SK-N-SH (cell line): Measurements from ENCODE around the gene ZNF750. TPM values are rescaled to one million over a fixed set of nuclear protein-coding genes. Genes with fewer than 3 reads are reported as not detected.

Experiments used
- CTCF ChIA-PET: fragments of 300-600, 350-600 bp; formaldehyde crosslinking; extraction: SDS; loops from one replicate; lab custom pipeline; 2021; lab: Yijun Ruan, JAX
- POLR2A ChIA-PET: fragments of 350-600 bp; sonication (Branson Sonifier 250); formaldehyde crosslinking; extraction: SDS; loops from one replicate; lab custom pipeline; 2020; ENCODE audit warnings: antibody characterized with exemption, inconsistent platforms; lab: Yijun Ruan, JAX
- DNase-seq: peaks from one replicate; pipeline ENCODE4 v3.0.0; 2012
- H2AFZ ChIP-seq: fragments of 200-600 bp; sonication (generic); 2 replicates; pipeline ENCODE4 v1.8.1; 2016; ENCODE audit warnings: antibody characterized with exemption, mild to moderate bottlenecking, low read depth
- H3F3A ChIP-seq: fragments of 200-600 bp; sonication (generic); replicated peaks from 2 replicates; pipeline ENCODE3; 2016; ENCODE audit warnings: antibody characterized with exemption, mild to moderate bottlenecking; ENCODE audit not compliant: insufficient read depth
- H3K27ac ChIP-seq, 2 experiments: fragments of 200-500 bp in 1 of 2; fragments of 200-600 bp in 1 of 2; sonication (Bioruptor generic) in 1 of 2; sonication (generic), shearing (Covaris generic) in 1 of 2; 2 replicates each; pipeline versions ENCODE4 v1.5.1 to v1.6.1; 2014 to 2016; ENCODE audit warnings: low read depth in 2 of 2, inconsistent platforms in 1 of 2, low read length in 1 of 2, mild to moderate bottlenecking in 1 of 2, mixed read lengths in 1 of 2
- H3K27me3 ChIP-seq: fragments of 200-600 bp; sonication (generic), shearing (Covaris generic); 2 replicates; pipeline ENCODE4 v1.6.1; 2016; ENCODE audit warnings: mixed run types; ENCODE audit not compliant: insufficient read depth
- H3K36me3 ChIP-seq, 2 experiments: fragments of 200-500 bp in 1 of 2; fragments of 200-600 bp in 1 of 2; sonication (Bioruptor generic) in 1 of 2; sonication (generic) in 1 of 2; replicated peaks in 1 of 2; 2 replicates each; pipeline versions ENCODE3 to v1.5.1; 2014 to 2016; ENCODE audit warnings: low read length in 1 of 2, mild to moderate bottlenecking in 1 of 2; ENCODE audit not compliant: insufficient read depth in 2 of 2, control insufficient read depth in 1 of 2
- H3K4me1 ChIP-seq, 2 experiments: fragments of 200-500 bp in 1 of 2; fragments of 200-600 bp in 1 of 2; sonication (Bioruptor generic) in 1 of 2; sonication (generic), shearing (Covaris generic) in 1 of 2; 2 replicates each; pipeline versions ENCODE4 v1.5.1 to v1.6.1; 2014 to 2016; ENCODE audit warnings: low read depth in 1 of 2, low read length in 1 of 2, mixed run types in 1 of 2; ENCODE audit not compliant: insufficient read depth in 2 of 2, control insufficient read depth in 1 of 2
- H3K4me2 ChIP-seq: fragments of 200-600 bp; sonication (generic), shearing (Covaris generic); 2 replicates; pipeline ENCODE4 v1.6.1; 2017; ENCODE audit warnings: mixed run types
- H3K4me3 ChIP-seq, 2 experiments: fragments of 200-500 bp in 1 of 2; fragments of 200-600 bp in 1 of 2; sonication (Bioruptor generic) in 1 of 2; sonication (generic), shearing (Covaris generic) in 1 of 2; 2 replicates each; pipeline versions ENCODE4 v1.5.1 to v1.8.1; 2014 to 2016; ENCODE audit warnings: low read depth in 2 of 2, inconsistent platforms in 1 of 2, low read length in 1 of 2, mild to moderate bottlenecking in 1 of 2, mixed read lengths in 1 of 2, moderate library complexity in 1 of 2
- H3K79me2 ChIP-seq: fragments of 200-600 bp; sonication (generic); 2 replicates; pipeline ENCODE4 v1.8.1; 2017; ENCODE audit warnings: mild to moderate bottlenecking; ENCODE audit not compliant: insufficient read depth
- H3K9ac ChIP-seq: fragments of 200-600 bp; sonication (generic); 2 replicates; pipeline ENCODE4 v1.6.1; 2017; ENCODE audit warnings: mixed run types
- H3K9me2 ChIP-seq: fragments of 200-600 bp; sonication (generic); 2 replicates; pipeline ENCODE4 v1.6.1; 2017; ENCODE audit warnings: mixed run types
- H3K9me3 ChIP-seq: fragments of 200-600 bp; sonication (generic); 2 replicates; pipeline ENCODE4 v1.6.1; 2017; ENCODE audit warnings: mixed run types, mild to moderate bottlenecking, moderate library complexity
- H4K20me1 ChIP-seq: fragments of 200-600 bp; sonication (generic); 2 replicates; pipeline ENCODE4 v1.6.1; 2017; ENCODE audit warnings: mild to moderate bottlenecking, mixed run types; ENCODE audit not compliant: insufficient read depth
- CTCF ChIP-seq: fragments of 200-600 bp; sonication (generic); IDR thresholded peaks from 2 replicates; pipeline ENCODE4 v1.6.1; 2017; ENCODE audit warnings: antibody characterized with exemption, mild to moderate bottlenecking, moderate library complexity
- EZH2phosphoT487 ChIP-seq: fragments of 200-600 bp; sonication (generic); IDR thresholded peaks from 2 replicates; pipeline ENCODE4 v1.6.1; 2017; ENCODE audit warnings: low read depth, mixed run types, mild to moderate bottlenecking, antibody characterized with exemption, moderate library complexity, borderline replicate concordance
- IRF3 ChIP-seq: fragments of 150-350 bp; IDR thresholded peaks from 2 replicates; pipeline ENCODE4 v1.6.1; 2016; ENCODE audit warnings: mild to moderate bottlenecking, low read depth, low read length
- MAX ChIP-seq: IDR thresholded peaks from 2 replicates; pipeline ENCODE4 v1.4.0; 2012; ENCODE audit warnings: low read depth
- MEF2A ChIP-seq: IDR thresholded peaks from 2 replicates; pipeline ENCODE4 v1.4.0; 2012; ENCODE audit warnings: low read depth, borderline replicate concordance
- NRF1 ChIP-seq: IDR thresholded peaks from 2 replicates; pipeline ENCODE4 v1.6.1; 2012; ENCODE audit warnings: low read depth, mild to moderate bottlenecking, low read length
- PBX3 ChIP-seq: IDR thresholded peaks from 2 replicates; pipeline ENCODE4; 2012
- POLR2AphosphoS5 ChIP-seq: IDR thresholded peaks from 2 replicates; pipeline ENCODE4 v1.6.1; 2012; ENCODE audit warnings: low read depth, low read length
- RAD21 ChIP-seq: IDR thresholded peaks from 2 replicates; pipeline ENCODE4 v1.6.1; 2012; ENCODE audit warnings: mild to moderate bottlenecking, low read length
- REST ChIP-seq: IDR thresholded peaks from 2 replicates; pipeline ENCODE4 v1.6.1; 2012; ENCODE audit warnings: mild to moderate bottlenecking, low read depth, low read length, moderate library complexity
- RXRA ChIP-seq: IDR thresholded peaks from 2 replicates; pipeline ENCODE4 v1.4.0; 2012; ENCODE audit warnings: low read depth, mild to moderate bottlenecking, borderline replicate concordance
- SMC3 ChIP-seq: IDR thresholded peaks from 2 replicates; pipeline ENCODE4 v1.6.1; 2012; ENCODE audit warnings: low read depth, low read length, improper control_type of control experiment
- TCF12 ChIP-seq: IDR thresholded peaks from 2 replicates; pipeline ENCODE4 v1.4.0; 2012
- WGBS: methylation state at CpG from one replicate; pipeline ENCODE4 v1.1.6; 2017; ENCODE audit warnings: low lambda C conversion rate; 5-methylcytosine and 5-hydroxymethylcytosine counted together
- polyA plus RNA-seq, 3 experiments: library from polyadenylated mRNA; depleted of rRNA; stranded (reverse); fragments of >200 nt; gene quantifications; 2 replicates each; pipeline ENCODE4 v1.2.3, GENCODE V29; 2012

The ZNF750 gene
- polyA plus RNA-seq, 1 of the 3 experiments (the other 2 are of a cell fraction) = not detected

- no peak for TF ChIP-seq CTCF
- TF ChIP-seq, all 33 proteins: peak for 4
These were observed 9.6 kb downstream of the ZNF750 start (continued) for GRCh38 chr17:82830249-82830661.

- Histone ChIP-seq H3K4me1 (peaks cover 3 to 11% of the 10 kb centered on the region in 2 experiments; a peak in 1 of 4 replicates), H3K79me2 (peaks cover 7% of the 10 kb centered on the region; the same call in 1 of the 2 replicates), H3K27ac (no peak overlapping the region), H3K4me2 (no peak overlapping the region), H3K27me3 (no peaks in the 10 kb centered on the region), H2AFZ (no peak overlapping the region), H3K9me2 (no peaks in the 10 kb centered on the region), H4K20me1 (no peaks in the 10 kb centered on the region; the same call in 1 of the 2 replicates), H3K9me3 (no peaks in the 10 kb centered on the region), H3F3A (no peaks in the 10 kb centered on the region), H3K36me3 (peaks cover 2 to 9% of the 10 kb centered on the region in 2 experiments), H3K4me3 (no peak overlapping the region), H3K9ac (no peak overlapping the region)
- POLR2A ChIA-PET = no interaction called here
- CTCF ChIA-PET = interaction anchor here (1.0 to 2.8 kb wide), 4 partner anchors 12 to 248 kb away, joined by 3 to 17 read pairs (median 5); partner anchors contain the start of gene ZNF750
- 93% methylated on average over 26 of the region's 26 CpGs for WGBS
- TF ChIP-seq MEF2A = no peak
- no peak for TF ChIP-seq PBX3
- no peak for DNase-seq
These were observed 10.8 kb downstream of the ZNF750 start for GRCh38 chr17:82828875-82829487.

- Histone ChIP-seq H2AFZ (no peak overlapping the region), H3K79me2 (peaks cover 7% of the 10 kb centered on the region; the same call in 1 of the 2 replicates), H3K9ac (no peak overlapping the region), H4K20me1 (no peaks in the 10 kb centered on the region; the same call in 1 of the 2 replicates), H3K4me3 (no peak overlapping the region), H3F3A (no peaks in the 10 kb centered on the region), H3K9me2 (no peaks in the 10 kb centered on the region), H3K27ac (no peak overlapping the region), H3K4me2 (no peak overlapping the region), H3K36me3 (peaks cover 0 to 13% of the 10 kb centered on the region in 2 experiments), H3K27me3 (no peaks in the 10 kb centered on the region), H3K4me1 (peaks cover 3 to 11% of the 10 kb centered on the region in 2 experiments; a peak in 1 of 4 replicates), H3K9me3 (no peaks in the 10 kb centered on the region)
- CTCF ChIA-PET = no interaction called here
- POLR2A ChIA-PET = no interaction called here
- DNase-seq = no peak
- 97% methylated on average over 7 of the region's 7 CpGs for WGBS
- TF ChIP-seq EZH2phosphoT487 (no peak), REST (no peak), RAD21 (no peak), MEF2A (no peak), RXRA (no peak), IRF3 (no peak), NRF1 (no peak), CTCF (no peak), TCF12 (no peak), POLR2AphosphoS5 (no peak), MAX (no peak), SMC3 (no peak)
These were observed 12.9 kb downstream of the ZNF750 start for GRCh38 chr17:82826956-82827355.
